ENCODE data around the gene PTPN9.
A peak's percentile ranks its signal among the peaks of the same experiment; 100 is the strongest.
"Not testable (repeated sequence)": the region's sequence is repeated elsewhere in the genome, so short reads cannot be mapped to it uniquely, and the experiment has no call there.

PTPN9 gene

DNA sequence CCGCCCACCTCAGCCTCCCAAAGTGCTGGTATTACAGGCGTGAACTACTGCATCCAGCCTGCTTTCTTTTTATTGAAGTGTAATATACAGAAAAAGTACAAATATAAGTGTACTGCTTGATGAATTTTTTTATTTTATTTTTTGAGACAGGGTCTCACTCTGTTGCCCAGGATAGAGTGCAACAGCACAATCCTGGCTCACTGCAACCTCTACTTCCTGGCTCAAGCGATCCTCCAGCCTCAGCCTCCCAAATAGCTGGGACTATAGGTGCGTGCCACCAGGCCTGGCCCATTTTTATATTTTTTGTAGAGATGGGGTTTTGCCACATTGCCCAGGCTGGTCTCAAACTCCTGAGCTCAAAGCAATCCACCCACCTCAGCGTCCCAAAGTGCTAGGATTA lies 3.8 kb upstream of the PTPN9 start:
- not testable (repeated sequence) for DNase-seq

DNA sequence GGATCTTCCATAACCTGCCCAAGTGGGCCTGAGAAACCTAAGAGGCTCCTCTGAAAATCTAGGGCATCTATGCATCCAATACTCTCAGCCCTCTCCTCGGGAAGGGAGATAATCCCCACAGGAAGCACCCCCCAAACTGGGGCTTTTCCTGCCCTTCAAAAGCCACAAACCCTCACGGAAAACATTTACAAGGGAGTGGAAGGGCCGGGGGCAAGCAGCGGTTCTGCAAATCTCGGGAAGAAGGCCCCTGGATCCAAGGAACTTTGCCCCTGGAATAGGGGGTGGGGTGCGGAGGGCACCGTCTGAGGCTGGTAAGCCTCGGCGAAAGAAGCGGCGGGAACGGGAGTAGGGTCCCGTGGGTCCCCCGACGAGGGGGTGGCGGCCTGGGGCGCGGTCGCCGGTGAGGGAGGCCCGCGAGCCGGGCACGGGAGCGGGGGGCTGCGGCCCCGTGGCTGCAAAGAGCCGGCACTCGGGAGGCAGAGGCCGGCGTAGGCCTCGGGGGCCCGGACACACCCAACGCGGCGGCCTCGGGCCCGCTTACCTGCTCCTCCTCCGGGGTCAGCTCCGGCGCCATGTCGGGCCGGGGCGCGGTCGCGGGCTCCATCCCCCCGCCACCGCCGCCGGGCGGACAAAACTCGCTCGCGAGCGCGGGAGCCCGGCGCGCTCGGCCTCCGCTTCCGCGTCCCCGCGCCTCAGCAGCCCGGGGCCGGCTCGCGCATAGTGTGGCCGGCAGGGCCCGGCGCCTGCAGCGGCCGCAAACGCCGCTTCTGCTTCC lies 755 bp downstream of the PTPN9 start:
- peak in 1 of 2 donors; percentile 45 for DNase-seq

DNA sequence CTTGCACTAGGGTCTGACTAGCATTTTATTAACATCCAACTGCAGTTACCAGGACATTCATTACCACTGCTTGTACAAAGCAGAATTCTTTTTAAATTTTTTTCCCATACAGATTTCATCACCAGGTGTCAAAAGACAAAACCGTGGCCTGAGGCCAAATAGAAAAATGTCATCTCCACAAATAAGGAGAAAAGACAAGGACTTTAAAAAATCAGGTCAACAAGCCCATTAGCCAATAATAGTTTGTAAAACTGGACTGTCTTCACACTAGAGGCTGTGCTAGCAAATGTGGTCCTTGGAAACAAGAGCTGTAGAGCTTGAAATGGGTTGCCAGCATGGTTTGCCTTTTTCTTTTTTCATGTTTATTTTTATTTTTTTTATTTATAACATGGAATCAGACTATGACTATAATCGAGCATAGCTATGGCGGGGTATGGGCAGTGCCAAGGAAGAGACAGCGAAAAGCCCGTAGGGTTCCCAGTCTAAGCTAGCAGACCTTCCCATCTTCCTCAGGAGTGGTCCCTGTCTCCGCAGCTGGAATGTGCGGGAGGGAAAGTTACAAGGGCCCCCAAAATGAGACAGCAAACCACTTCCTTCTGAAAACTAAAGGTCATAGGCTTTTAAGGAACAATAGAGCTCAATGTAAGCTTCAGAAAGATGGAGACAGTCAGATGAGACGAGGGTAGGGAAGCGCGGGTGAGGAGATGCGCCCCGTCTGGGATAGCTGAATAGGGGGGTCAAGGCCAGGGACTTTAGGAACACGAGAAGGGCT lies 1.5 kb downstream of the PTPN9 start:
- peak in 1 of 2 donors; percentile 52 for DNase-seq

DNA sequence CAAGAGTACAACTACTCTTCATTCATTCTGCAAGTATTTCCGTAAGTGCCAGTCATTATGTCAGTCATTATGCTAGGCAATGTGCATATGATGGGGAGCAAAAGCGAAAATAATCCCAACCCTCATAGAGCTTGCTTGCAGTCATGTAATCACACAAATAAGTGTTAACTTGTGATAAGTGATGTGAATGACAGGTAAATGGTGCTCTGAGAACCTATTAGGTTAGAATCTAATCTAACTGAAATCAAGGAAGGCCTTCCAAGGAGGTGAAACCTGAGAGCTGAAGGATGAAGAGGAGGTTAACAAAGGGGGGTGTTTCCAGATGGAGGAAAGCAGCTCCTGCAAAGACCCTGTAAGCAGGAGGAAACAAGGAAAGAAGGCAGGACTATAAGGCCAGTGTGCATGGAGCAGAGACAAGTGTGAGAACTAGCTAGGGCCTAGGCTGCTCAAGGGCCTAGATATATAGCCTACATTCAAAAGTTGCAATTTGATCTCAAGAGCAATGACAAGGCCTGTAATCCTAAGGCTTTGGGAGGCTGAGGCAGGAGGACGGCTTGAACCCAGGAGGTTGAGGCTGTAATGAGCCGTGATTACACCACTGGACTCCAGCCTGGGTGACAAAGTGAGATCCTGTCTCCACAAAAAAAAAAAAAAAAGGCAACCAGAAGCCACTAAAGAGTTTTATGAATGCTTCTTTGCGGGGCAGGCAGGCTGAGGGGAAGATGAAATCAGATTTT lies 5.3 kb downstream of the PTPN9 start:
- no peak for DNase-seq

DNA sequence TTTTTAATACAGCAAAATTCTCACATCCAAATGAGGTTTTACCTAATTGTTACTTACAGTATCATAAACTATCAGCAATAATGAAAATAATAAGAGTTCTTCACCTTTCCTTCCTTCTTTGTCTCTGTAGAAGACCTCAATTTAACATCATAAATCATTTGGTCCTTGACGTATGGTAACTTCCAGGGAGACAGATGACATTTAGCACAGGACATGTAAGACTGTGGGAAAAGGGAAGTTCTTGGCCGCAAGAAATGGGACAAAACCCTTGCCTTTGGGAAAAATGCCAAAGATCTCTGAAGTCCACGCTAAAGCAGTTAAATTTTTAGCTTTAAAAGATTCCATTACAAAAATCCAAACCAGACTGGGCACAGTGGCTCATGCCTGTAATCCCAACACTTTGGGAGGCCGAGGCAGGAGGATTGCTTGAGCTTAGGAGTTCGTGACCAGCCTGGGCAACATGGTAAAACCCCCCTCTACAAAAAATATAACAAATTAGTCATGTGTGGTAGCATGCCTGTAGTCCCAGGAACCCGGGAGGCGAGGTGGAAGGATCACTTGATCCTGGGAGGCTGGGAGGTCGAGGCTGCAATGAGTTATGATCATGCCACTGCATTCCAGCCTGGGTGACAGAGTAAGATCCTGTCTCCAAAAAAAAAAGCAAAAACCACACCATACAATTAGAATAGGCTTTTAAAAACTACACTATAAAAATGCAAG lies 8.8 kb downstream of the PTPN9 start:
- no peak for DNase-seq

DNA sequence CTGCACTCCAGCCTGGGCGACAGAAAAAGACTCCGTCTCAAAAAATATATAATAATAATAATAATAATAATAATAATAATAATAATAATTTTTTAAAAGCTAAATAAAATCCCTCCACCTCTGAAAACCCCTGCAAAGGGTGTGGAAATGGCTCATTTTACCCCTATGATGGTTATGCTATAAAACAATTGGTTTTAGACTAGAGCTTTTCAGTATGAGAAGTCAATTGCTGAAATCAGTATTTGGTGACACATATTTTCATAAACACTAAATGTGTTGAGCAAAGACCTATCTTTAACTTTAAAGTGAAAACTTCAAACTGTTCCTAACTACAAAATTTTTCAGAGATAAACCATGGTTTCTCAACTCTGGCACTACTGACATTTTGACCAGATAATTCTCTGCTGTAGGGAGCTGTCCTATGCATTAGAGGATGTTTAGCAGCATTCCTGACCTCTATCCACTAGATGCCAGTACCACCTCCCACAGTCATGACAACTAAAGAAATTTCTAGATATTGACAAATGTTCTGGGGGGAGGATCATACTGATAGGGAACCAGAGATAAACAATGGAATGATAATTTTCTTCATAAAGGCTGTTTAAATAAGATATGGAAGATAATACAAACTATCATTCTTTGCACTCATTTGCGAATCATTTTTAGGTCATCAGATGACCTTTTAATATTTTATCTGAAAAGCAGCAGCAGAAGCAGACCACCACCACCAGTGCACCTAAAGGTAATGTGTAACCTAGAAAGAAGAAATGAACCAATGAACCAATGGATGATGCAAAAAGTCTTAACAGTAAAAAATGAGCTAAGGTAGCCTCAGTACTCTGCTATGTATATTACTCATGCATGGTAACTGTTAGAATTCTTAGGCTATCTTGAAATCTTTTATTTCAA lies 13.8 kb downstream of the PTPN9 start:
- no peak for DNase-seq

DNA sequence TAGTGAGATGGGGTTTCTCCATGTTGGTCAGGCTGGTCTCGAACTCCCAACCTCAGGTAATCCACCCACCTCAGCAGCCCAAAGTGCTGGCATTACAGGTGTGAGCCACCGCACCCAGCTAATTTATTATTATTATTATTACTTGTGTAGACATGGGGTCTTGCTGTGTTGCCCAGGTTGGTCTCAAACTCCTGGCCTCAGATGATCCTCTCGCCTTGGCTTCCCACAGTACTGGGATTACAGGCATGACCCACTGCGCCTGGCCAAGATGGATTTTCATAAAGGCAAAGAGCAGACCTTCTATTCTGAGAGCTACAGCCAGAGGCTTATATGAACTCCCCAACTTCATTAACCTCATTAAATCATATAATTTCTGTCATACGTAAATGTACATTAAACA lies 17.2 kb downstream of the PTPN9 start:
- DNase-seq: no peak

DNA sequence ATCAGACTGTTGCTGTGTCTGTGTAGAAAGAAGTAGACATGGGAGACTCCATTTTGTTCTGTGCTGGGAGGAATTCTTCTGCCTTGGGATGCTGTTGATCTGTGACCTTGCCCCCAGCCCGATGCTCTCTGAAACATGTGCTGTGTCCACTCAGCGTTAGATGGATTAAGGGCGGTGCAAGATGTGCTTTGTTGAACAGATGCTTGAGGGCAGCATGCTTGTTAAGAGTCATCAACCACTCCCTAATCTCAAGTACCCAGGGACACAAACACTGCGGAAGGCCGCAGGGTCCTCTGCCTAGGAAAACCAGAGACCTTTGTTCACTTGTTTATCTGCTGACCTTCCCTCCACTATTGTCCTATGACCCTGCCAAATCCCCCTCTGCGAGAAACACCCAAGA lies 19.8 kb downstream of the PTPN9 start:
- DNase-seq: not testable (repeated sequence)

DNA sequence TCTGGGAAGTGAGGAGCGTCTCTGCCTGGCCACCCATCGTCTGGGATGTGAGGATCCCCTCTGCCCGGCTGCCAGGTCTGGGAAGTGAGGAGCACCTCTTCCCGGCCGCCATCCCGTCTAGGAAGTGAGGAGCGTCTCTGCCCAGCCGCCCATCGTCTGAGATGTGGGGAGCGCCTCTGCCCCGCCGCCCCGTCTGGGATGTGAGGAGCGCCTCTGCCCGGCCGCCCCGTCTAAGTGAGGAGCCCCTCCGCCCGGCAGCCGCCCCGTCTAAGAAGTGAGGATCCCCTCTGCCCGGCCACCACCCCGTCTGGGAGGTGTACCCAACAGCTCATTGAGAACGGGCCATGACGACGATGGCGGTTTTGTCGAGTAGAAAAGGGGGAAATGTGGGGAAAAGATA lies 20.2 kb downstream of the PTPN9 start:
- DNase-seq: not testable (repeated sequence)

DNA sequence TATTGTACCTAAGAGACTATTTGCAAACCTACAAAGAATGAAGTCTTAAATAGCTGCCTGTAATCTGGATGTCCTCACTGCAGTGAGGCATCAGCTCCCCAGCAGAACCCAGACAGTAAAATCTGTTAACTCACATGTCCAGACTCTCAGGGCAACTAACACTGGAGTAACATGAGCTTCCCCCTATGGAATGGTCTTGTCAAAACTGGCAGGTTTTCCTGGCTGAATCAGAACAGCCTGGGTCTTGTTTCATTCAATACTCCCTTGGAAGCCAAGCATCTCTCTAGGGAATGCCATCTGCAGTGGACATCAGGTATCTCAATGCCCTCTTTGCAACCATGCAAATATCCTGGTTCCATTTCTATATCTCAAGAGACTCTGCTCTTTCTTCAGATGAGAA lies 24.4 kb downstream of the PTPN9 start:
- DNase-seq: no peak

DNA sequence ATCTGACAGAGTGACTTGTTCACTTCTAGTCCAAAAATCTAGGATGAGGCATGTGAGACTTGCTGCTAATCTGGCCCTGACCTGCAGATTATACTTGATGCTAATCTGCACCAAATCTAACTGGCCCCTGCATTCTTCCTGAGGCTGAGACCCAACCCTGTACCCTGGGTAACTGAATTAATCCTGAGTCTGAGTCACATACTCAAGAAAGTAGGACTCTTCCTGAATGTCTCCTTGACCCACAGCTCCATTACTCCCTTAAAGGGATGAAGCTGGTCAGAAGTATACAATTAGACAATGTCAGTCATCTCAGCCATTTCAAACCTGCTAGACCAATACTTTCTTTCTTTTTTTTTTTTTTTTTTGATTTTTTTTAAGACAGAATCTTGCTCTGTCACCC lies 25.5 kb downstream of the PTPN9 start:
- DNase-seq: no peak

DNA sequence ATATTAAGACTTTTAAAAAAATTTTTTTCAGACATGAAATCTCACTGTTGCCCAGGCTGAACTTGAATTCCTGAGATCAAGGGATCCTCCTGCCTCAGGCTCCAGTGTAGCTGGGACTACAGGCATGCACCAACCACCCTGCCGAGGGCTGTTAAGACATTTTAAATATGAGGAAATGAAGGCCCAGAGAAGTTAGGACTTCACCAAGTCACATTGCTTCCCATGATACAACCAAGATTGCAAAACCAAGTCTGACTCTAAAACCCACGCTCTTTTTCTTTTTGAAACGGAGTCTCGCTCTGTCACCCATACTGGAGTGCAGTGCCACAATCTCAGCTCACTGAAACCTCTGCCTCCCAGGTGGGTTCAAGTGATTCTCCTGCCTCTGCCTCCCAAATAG lies 28.0 kb downstream of the PTPN9 start:
- no peak for DNase-seq

DNA sequence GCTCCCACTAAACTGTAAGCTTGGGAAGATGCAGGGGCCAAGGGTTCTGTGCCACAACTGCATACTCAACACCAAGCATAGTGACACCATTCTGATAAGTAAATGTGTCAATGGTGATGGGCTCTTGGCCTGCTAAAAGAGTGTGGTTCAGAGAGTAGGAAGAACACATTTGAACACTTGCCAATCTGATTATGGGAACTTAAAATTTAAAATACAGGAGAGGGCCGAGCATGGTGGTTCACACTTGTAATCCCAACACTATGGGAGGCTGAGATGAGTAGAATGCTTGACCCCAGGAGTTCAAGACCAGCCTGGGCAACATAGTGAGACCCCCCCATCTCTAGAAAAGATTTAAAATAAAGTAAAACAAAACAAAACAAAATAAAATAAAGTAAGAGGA lies 34.1 kb downstream of the PTPN9 start:
- DNase-seq: no peak

DNA sequence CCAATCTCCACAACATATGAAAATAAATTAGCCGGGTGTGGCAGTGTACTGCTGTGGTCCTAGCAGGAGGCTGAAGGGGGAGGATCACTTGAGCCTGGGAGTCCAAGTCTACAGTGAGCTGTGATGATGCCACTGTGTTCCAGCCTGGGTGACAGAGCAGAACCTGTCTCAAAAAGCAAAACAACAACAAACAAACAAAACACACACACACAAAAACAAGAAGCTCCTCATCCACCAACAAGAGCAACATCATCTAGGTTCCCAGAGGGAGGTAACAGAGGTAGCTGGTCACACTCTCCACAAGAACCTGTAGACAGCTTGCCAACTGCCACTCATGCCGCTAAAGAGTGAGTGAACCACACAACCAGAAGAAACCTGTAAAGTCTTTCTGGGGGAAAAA lies 34.8 kb downstream of the PTPN9 start:
- DNase-seq: no peak

DNA sequence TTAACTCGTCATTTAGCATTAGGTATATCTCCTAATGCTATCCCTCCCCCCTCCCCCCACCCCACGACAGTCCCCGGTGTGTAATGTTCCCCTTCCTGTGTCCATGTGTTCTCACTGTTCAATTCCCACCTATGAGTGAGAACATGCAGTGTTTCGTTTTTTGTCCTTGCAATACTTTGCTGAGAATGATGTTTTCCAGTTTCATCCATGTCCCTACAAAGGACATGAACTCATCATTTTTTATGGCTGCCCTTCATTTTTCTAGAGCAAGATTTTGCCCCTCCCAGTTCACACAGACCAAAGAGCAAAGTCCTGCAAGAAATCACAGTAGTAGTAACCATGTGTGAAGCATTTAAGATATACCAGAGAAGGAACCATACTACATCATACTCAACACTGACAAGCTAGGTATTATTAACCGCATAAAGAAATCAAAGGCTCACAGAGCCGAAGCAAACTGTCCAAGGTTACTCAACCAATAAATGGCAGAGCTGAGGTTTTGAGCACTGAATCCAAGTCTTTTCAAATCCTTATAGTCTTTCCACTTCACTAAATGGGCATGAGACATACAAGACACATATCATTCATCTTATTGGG lies 36.1 kb downstream of the PTPN9 start:
- DNase-seq: not testable (repeated sequence)

DNA sequence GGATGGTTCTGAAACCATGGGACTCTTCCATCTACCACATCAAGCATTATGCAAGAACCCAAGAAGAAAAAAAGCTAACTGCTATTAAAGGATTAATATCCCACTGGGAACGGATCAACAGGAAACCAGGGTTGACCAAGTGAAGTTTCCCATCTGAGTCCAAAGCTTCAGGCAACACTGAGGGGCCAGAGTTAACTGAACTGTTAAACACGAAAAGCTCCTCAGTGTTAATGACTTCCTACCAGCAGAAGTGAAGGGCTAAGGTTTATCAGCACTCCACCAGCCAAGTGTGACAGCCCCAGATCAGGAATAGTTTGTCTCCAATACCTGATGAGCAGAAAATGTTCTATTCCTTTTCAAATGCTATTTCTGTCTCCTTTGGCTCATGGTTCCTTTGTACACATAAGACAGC lies 36.7 kb downstream of the PTPN9 start:
- DNase-seq: no peak

DNA sequence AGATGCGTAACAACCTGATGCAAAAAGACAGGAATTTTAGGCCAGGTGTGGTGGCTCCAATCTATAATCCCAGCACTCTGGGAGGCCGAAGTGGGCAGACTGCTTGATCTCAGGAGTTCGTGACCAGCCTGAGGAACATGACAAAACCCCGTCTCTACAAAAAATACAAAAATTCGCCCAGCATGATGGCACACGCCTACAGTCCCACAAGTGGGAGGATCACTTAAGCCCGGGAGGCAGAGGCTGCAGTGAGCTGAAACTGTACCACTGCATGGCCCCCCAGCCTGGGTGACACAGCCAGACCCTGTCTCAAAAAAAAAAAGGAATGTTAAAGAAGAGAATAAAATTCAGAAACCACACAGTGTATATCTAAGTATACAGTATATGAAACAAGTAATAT lies 40.7 kb downstream of the PTPN9 start:
- DNase-seq: no peak

DNA sequence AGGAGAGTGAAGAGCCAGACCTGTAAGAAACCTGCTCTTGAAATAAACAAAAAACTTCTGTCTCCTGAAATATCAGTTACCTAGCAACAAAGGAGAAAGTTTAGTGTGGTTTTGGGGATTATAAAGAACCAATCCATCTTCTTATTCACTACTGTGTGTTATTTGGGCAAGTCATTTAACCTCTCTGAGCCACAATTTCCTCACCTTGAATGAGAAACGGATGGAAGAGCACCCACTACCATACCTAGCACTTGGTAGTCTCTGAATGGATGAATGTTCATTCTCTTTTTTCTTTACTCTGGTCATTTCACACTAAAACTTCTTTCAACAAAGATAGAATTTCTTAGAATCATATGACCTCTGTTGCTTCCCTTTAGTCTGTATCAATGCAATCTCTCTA lies 45.2 kb downstream of the PTPN9 start:
- no peak for DNase-seq

DNA sequence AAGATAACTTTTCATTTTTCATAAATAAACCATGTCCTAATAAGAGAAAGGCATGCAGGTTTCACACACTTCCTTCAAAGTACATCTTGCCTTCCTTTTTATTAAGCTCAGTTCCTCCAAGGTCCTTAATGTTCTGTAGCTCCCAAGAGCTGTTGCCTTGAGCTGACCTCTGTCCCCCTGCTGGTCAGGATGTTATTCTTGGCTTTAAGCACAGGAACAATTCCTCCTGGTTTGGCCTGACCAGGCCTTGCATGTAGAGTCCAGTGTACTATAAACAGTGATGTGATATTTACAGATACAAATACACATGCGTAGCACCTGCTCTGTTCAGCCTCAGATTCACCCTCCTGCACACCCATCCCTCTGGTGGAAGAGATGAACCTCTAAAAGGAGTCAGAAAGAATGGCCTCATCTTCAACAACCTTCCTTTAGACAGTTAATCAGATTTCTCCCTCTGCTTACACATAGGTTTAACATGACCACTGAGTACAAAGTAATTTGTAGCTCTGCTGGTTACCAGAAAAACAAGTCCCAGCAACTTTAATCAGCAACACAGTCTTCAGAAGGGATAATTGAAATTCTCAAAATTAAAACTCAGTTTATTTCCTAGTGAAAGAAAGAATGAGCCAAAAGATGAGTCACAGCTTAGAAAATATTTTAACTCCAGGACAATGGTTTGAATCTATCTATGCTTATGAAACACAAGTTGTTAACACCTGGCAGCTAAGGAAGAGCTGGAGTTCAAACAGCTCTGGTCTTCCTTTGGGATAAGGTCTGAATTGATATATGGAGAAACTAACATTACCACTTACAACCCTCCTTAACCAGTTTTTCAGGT lies 46.5 kb downstream of the PTPN9 start:
- no peak for DNase-seq

DNA sequence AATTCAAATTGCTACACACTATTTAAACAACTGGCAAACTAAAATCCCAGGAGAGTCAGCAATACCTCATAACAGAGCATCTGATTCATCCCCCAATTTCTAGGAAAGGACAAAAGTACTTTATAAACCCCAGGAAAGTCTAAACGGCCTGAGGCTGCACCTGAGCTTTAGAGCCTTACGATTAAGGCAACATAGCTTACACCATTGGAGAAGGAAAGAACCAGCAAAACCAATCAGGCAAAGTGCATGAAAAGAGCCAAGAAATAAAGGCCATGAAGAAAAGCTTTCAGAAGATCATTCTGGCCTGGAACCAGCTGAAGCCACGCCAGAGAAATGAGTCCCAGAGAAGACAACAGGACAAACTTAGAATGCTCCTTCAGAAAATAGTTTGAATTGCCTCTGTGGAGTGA lies 48.1 kb downstream of the PTPN9 start:
- DNase-seq: peak in 1 of 2 donors; percentile 18

All from hippocampal formation (tissue), 2 donors.